B cell (primary cell): ENCODE data around the gene DHRS7B.

Experiments
- CTCF ChIP-seq: fragments of 200-600 bp; IDR thresholded peaks from one replicate; pipeline ENCODE4 v1.8.0; 2022; ENCODE audit warnings: antibody characterized with exemption, mild to moderate bottlenecking
- EZH2 ChIP-seq: IDR thresholded peaks from 2 replicates; pipeline ENCODE4 v1.6.1; 2012; ENCODE audit warnings: borderline replicate concordance, low read depth, mild to moderate bottlenecking, moderate library complexity, low read length; ENCODE audit not compliant: insufficient read depth, poor library complexity, severe bottlenecking

- TF ChIP-seq CTCF: no peak
- TF ChIP-seq EZH2: no peak
Measured at GRCh38 chr17:21126645-21127508, at the start of gene DHRS7B.
